A549 (cell line): ENCODE data around the gene B4GALT6. TPM values are rescaled to one million over a fixed set of nuclear protein-coding genes. Genes with fewer than 3 reads are reported as not detected.

ENCODE experiments used
- ATAC-seq, 2 experiments: fragments of 200-7000 bp in 1 of 2; fragments of >200 bp in 1 of 2; cut with Nextera tagmentation in 1 of 2; cut with Tn5 transposase in 1 of 2; 3 replicates each; pipeline versions ENCODE4 v1.8.0 to v1.9.1; 2018 to 2020; ENCODE audit warnings: mild to moderate bottlenecking in 1 of 2, moderate library complexity in 1 of 2
- CTCF ChIA-PET: fragments of 300-600 bp; sonication (Branson Sonifier 250); formaldehyde crosslinking; extraction: SDS; loops from one replicate; lab custom pipeline; 2021; ENCODE audit warnings: antibody characterized with exemption, inconsistent platforms; lab: Yijun Ruan, JAX
- POLR2A ChIA-PET: fragments of 350-600 bp; formaldehyde crosslinking; extraction: SDS; loops from one replicate; lab custom pipeline; 2021; ENCODE audit warnings: antibody characterized with exemption, inconsistent platforms; lab: Yijun Ruan, JAX
- DNase-seq, 2 experiments: peaks; one replicate each; pipeline versions ENCODE4 v3.0.0 to v3.0.0-alpha.2; 2011 to 2016; ENCODE audit warnings: low read depth in 1 of 2, low spot score in 1 of 2
- FAIRE-seq: peaks from 2 replicates; lab custom pipeline; 2011; peaks lifted over from hg19 to GRCh38; lab: Jason Lieb, UNC
- H3K27ac ChIP-seq, 2 experiments: fragments of >200 bp; sonication (Bioruptor Twin); formaldehyde crosslinking; 3 replicates each; pipeline ENCODE4 v1.5.1; 2016 to 2017
- H3K4me1 ChIP-seq: fragments of >200 bp; sonication (Bioruptor Twin); formaldehyde crosslinking; 3 replicates; pipeline ENCODE4 v1.6.1; 2016
- H3K4me2 ChIP-seq: fragments of >200 bp; sonication (Bioruptor Twin); formaldehyde crosslinking; 3 replicates; pipeline ENCODE4 v1.6.1; 2016
- H3K4me3 ChIP-seq: fragments of >200 bp; sonication (Bioruptor Twin); formaldehyde crosslinking; 3 replicates; pipeline ENCODE4 v1.5.1; 2016
- H3K9me3 ChIP-seq: fragments of >200 bp; sonication (Bioruptor Twin); formaldehyde crosslinking; 3 replicates; pipeline ENCODE4 v1.6.1; 2016
- BHLHE40 ChIP-seq: IDR thresholded peaks from 2 replicates; pipeline ENCODE4 v1.6.1; 2012; ENCODE audit warnings: low read depth, low read length, inconsistent platforms
- CEBPB ChIP-seq, 2 experiments: fragments of >200 bp in 1 of 2; sonication (Bioruptor Twin) in 1 of 2; formaldehyde crosslinking in 1 of 2; IDR thresholded peaks; 2 replicates each; pipeline ENCODE4 v1.6.1; 2012 to 2016
- E2F6 ChIP-seq: IDR thresholded peaks from 2 replicates; pipeline ENCODE4 v1.6.1; 2012; ENCODE audit warnings: low read depth, borderline replicate concordance
- EHF ChIP-seq: fragments of 250-450 bp; sonication (Bioruptor Pico); IDR thresholded peaks from 2 replicates; pipeline ENCODE4 v1.5.0; 2020; ENCODE audit warnings: mild to moderate bottlenecking
- EHMT2 ChIP-seq: fragments of 200-600 bp; sonication (generic); IDR thresholded peaks from 2 replicates; pipeline ENCODE4 v1.6.1; 2016; ENCODE audit warnings: antibody characterized with exemption, low read depth, mild to moderate bottlenecking, moderate library complexity
- ELK1 ChIP-seq: fragments of 150-350 bp; IDR thresholded peaks from 2 replicates; pipeline ENCODE4 v1.6.1; 2014; ENCODE audit warnings: low read depth, mild to moderate bottlenecking, low read length
- ESRRA ChIP-seq: fragments of 150-350 bp; IDR thresholded peaks from 2 replicates; pipeline ENCODE4 v1.6.1; 2014; ENCODE audit warnings: mild to moderate bottlenecking, low read length, borderline replicate concordance
- GATA3 ChIP-seq: IDR thresholded peaks from 2 replicates; pipeline ENCODE4 v1.6.1; 2012; ENCODE audit warnings: borderline replicate concordance
- HDAC2 ChIP-seq: fragments of 200-600 bp; sonication (generic); IDR thresholded peaks from 2 replicates; pipeline ENCODE4 v1.6.1; 2016
- HMGXB4 ChIP-seq: fragments of 250-450 bp; sonication (Bioruptor Pico); IDR thresholded peaks from 2 replicates; pipeline ENCODE4 v1.5.0; 2021; ENCODE audit warnings: mild to moderate bottlenecking, moderate library complexity, borderline replicate concordance
- HOXA7 ChIP-seq: fragments of 250-450 bp; sonication (Bioruptor Pico); IDR thresholded peaks from 2 replicates; pipeline ENCODE4 v1.5.0; 2020; ENCODE audit warnings: mild to moderate bottlenecking, moderate library complexity
- HOXB13 ChIP-seq: fragments of 250-450 bp; sonication (Bioruptor Pico); IDR thresholded peaks from 2 replicates; pipeline ENCODE4 v1.5.0; 2020; ENCODE audit warnings: low read depth, mild to moderate bottlenecking, moderate library complexity
- JUN ChIP-seq, 2 experiments: fragments of >200 bp; sonication (Bioruptor Twin); formaldehyde crosslinking; IDR thresholded peaks; 2 replicates in 1 of 2; 3 replicates in 1 of 2; pipeline ENCODE4 v1.6.1; 2016 to 2017
- JUNB ChIP-seq: fragments of >200 bp; sonication (Bioruptor Twin); formaldehyde crosslinking; IDR thresholded peaks from 2 replicates; pipeline ENCODE4 v1.6.1; 2016
- KDM1A ChIP-seq: fragments of 200-600 bp; sonication (generic); IDR thresholded peaks from 2 replicates; pipeline ENCODE4 v1.6.1; 2016; ENCODE audit warnings: low read depth, mild to moderate bottlenecking
- KDM5A ChIP-seq: fragments of 200-600 bp; sonication (generic); IDR thresholded peaks from 2 replicates; pipeline ENCODE4 v1.6.1; 2016; ENCODE audit warnings: antibody characterized with exemption, mild to moderate bottlenecking
- MAFK ChIP-seq: fragments of 450-650 bp; IDR thresholded peaks from 2 replicates; pipeline ENCODE4 v1.6.1; 2014; ENCODE audit not compliant: partially characterized antibody
- MAZ ChIP-seq: fragments of 150-350 bp; IDR thresholded peaks from 2 replicates; pipeline ENCODE4 v1.6.1; 2014; ENCODE audit warnings: antibody characterized with exemption, low read depth, low read length, borderline replicate concordance
- MYC ChIP-seq: IDR thresholded peaks from 2 replicates; pipeline ENCODE4 v1.6.1; 2012; ENCODE audit warnings: mild to moderate bottlenecking, inconsistent platforms, low read length, improper control_type of control experiment, borderline replicate concordance
- NFE2L2 ChIP-seq: fragments of 150-350 bp; conservative IDR thresholded peaks from 2 replicates; pipeline ENCODE4 v1.6.1; 2014; ENCODE audit warnings: low read length
- RAD21 ChIP-seq, 2 experiments: fragments of >200 bp in 1 of 2; sonication (Bioruptor Twin) in 1 of 2; formaldehyde crosslinking in 1 of 2; IDR thresholded peaks in 1 of 2; conservative IDR thresholded peaks in 1 of 2; 2 replicates in 1 of 2; 3 replicates in 1 of 2; pipeline ENCODE4 v1.6.1; 2012 to 2018; ENCODE audit warnings: inconsistent platforms in 1 of 2
- RARB ChIP-seq: fragments of 250-450 bp; sonication (Bioruptor Pico); IDR thresholded peaks from 2 replicates; pipeline ENCODE4 v1.8.0; 2021; ENCODE audit warnings: mild to moderate bottlenecking, moderate library complexity
- RCOR1 ChIP-seq: fragments of 150-350 bp; IDR thresholded peaks from 2 replicates; pipeline ENCODE4 v1.6.1; 2014; ENCODE audit warnings: antibody characterized with exemption, low read length, low read depth
- REST ChIP-seq: fragments of 200-600 bp; sonication (generic); IDR thresholded peaks from 2 replicates; pipeline ENCODE4 v1.6.1; 2016; ENCODE audit warnings: antibody characterized with exemption, mild to moderate bottlenecking, moderate library complexity
- RFX5 ChIP-seq: fragments of 450-650 bp; IDR thresholded peaks from 2 replicates; pipeline ENCODE4 v1.7.1; 2014; ENCODE audit warnings: antibody characterized with exemption, mild to moderate bottlenecking, moderate library complexity
- RNF2 ChIP-seq: fragments of 200-600 bp; sonication (generic); IDR thresholded peaks from 2 replicates; pipeline ENCODE4 v1.6.1; 2016; ENCODE audit warnings: low read depth, mild to moderate bottlenecking, antibody characterized with exemption, moderate library complexity, borderline replicate concordance
- SREBF2 ChIP-seq: fragments of 450-650 bp; IDR thresholded peaks from 2 replicates; pipeline ENCODE4 v1.6.1; 2014; ENCODE audit warnings: mild to moderate bottlenecking, moderate library complexity
- ZC3H11A ChIP-seq: fragments of 450-650 bp; IDR thresholded peaks from 2 replicates; pipeline ENCODE4 v1.6.1; 2014; ENCODE audit warnings: antibody characterized with exemption, mild to moderate bottlenecking
- WGBS: methylation state at CpG from one replicate; pipeline ENCODE4 v1.1.6; 2017; ENCODE audit errors: missing lambda C conversion rate; 5-methylcytosine and 5-hydroxymethylcytosine counted together
- polyA plus RNA-seq, 4 experiments: library from polyadenylated mRNA; depleted of rRNA in 3 of 4; stranded (reverse); fragments of >200 nt; fragmentation: RNase III in 1 of 4; extraction: RNeasy Plus Mini Kit Qiagen cat#74134 plus additional on column Dnase treatment in 1 of 4; gene quantifications; 2 replicates in 3 of 4; 3 replicates in 1 of 4; pipeline ENCODE4 v1.2.3, GENCODE V29; 2011 to 2017
- TF ChIP-seq, protein P1 (sequence below): fragments of >200 bp; sonication (Bioruptor Twin); formaldehyde crosslinking; IDR thresholded peaks from 3 replicates; pipeline ENCODE4 v1.6.1; 2016

The B4GALT6 gene
- polyA plus RNA-seq, 2 of the 4 experiments (the other 2 are of a cell fraction), result 7.1 to 12.8 TPM

- Histone ChIP-seq H3K4me3 (no peak overlapping the region), H3K27ac (0 out of 6 replicates have a peak overlapping the region, but pooled peaks of 1 of the 2 experiments have one; percentile 84), H3K9me3 (no peaks in the 10 kb centered on the region), H3K4me1 (peaks cover 26% of the 10 kb centered on the region), H3K4me2 (no peak overlapping the region)
- POLR2A ChIA-PET, result no interaction called here
- FAIRE-seq (no peak), DNase-seq (no peak), ATAC-seq (no peak)
- 83% methylated on average over 6 of the region's 6 CpGs for WGBS
- TF ChIP-seq, protein P1, sequence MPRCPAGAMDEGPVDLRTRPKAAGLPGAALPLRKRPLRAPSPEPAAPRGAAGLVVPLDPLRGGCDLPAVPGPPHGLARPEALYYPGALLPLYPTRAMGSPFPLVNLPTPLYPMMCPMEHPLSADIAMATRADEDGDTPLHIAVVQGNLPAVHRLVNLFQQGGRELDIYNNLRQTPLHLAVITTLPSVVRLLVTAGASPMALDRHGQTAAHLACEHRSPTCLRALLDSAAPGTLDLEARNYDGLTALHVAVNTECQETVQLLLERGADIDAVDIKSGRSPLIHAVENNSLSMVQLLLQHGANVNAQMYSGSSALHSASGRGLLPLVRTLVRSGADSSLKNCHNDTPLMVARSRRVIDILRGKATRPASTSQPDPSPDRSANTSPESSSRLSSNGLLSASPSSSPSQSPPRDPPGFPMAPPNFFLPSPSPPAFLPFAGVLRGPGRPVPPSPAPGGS, result no peak
- TF ChIP-seq CEBPB (IDR thresholded peaks at IDR 0.05) (no peak), HOXB13 (CRISPR knock-in tag) (no peak), RFX5 (no peak), MYC (no peak), SREBF2 (no peak), RCOR1 (no peak), REST (no peak), NFE2L2 (no peak), ELK1 (no peak), RAD21 (conservative IDR thresholded peaks at IDR 0.05 in 1 of 2, IDR thresholded peaks at IDR 0.05 in 1 of 2) (no peak), RNF2 (no peak), ESRRA (no peak), KDM1A (no peak), JUN (IDR thresholded peaks at IDR 0.05) (no peak), HOXA7 (CRISPR knock-in tag) (no peak)
- CTCF ChIA-PET, result interaction anchor here (1.7 to 1.9 kb wide), 2 partner anchors 10 to 45 kb away, joined by 4 read pairs; no protein-coding TSS in a partner anchor
Measured at GRCh38 chr18:31677592-31677991, 6.8 kb downstream of the B4GALT6 start.

- peaks cover 21% of the 10 kb centered on the region for H3K4me1 ChIP-seq
- TF ChIP-seq MAZ, result no peak
- TF ChIP-seq RNF2, result no peak
- no peak for TF ChIP-seq HDAC2
- TF ChIP-seq GATA3, result no peak
- TF ChIP-seq EHF (CRISPR knock-in tag), result no peak
- no peak for TF ChIP-seq RARB (CRISPR knock-in tag)
- TF ChIP-seq ELK1, result no peak
- TF ChIP-seq BHLHE40, result no peak
- TF ChIP-seq E2F6, result no peak
- TF ChIP-seq JUNB, result no peak
- TF ChIP-seq HMGXB4 (CRISPR knock-in tag), result no peak
- no peak for TF ChIP-seq SREBF2
- no peak for TF ChIP-seq ZC3H11A
- no peak for TF ChIP-seq RFX5
- TF ChIP-seq MAFK, result no peak
- no peak for TF ChIP-seq KDM5A
- TF ChIP-seq EHMT2, result no peak
- H3K9me3 ChIP-seq, result no peaks in the 10 kb centered on the region
- POLR2A ChIA-PET, result no interaction called here
- FAIRE-seq (no peak), ATAC-seq (no peak), DNase-seq (no peak)
- CTCF ChIA-PET, result no interaction called here
- no peak overlapping the region for H3K4me3 ChIP-seq
- H3K4me2 ChIP-seq, result no peak overlapping the region
- no peak overlapping the region for H3K27ac ChIP-seq
Measured at GRCh38 chr18:31675404-31675803, 9.0 kb downstream of the B4GALT6 start.
